Fibroblast of lung (primary cell): ENCODE results near the gene ZNF503. TPM values are rescaled to one million over a fixed set of nuclear protein-coding genes. Genes with fewer than 3 reads are reported as not detected.

ENCODE experiments used
- DNase-seq, 2 donors: peaks; one replicate each; pipeline versions ENCODE4 v3.0.0 to v3.0.0-alpha.2; 2010; ENCODE audit warnings: low read depth in 2 of 2
- H2AFZ ChIP-seq: 2 replicates; pipeline ENCODE4 v1.5.1; 2012; ENCODE audit warnings: low read length, control low read depth, inconsistent platforms
- H3K27ac ChIP-seq: 2 replicates; pipeline ENCODE4 v1.5.1; 2011; ENCODE audit warnings: low read length, control low read depth; ENCODE audit not compliant: insufficient read depth
- H3K27me3 ChIP-seq: 2 replicates; pipeline ENCODE4 v1.5.1; 2011; ENCODE audit warnings: mild to moderate bottlenecking, low read length; ENCODE audit not compliant: control insufficient read depth, insufficient read depth
- H3K36me3 ChIP-seq: 2 replicates; pipeline ENCODE4 v1.5.1; 2011; ENCODE audit warnings: low read length; ENCODE audit not compliant: control insufficient read depth, insufficient read depth
- H3K4me1 ChIP-seq: 2 replicates; pipeline ENCODE4 v1.5.1; 2011; ENCODE audit warnings: low read length; ENCODE audit not compliant: control insufficient read depth, insufficient read depth; ENCODE audit errors: extremely low read depth
- H3K4me2 ChIP-seq: 2 replicates; pipeline ENCODE4 v1.5.1; 2011; ENCODE audit warnings: low read length, control low read depth; ENCODE audit not compliant: insufficient read depth; ENCODE audit errors: extremely low read depth
- H3K4me3 ChIP-seq, 4 experiments: fragments of 200-600 bp in 1 of 4; sonication (generic) in 1 of 4; replicated peaks in 1 of 4; 2 replicates each; pipeline ENCODE4 v1.5.1; 2011 to 2016; ENCODE audit warnings: low read length in 4 of 4, low read depth in 3 of 4, mild to moderate bottlenecking in 3 of 4, control low read depth in 2 of 4, inconsistent platforms in 1 of 4, mixed read lengths in 1 of 4; ENCODE audit not compliant: insufficient read depth in 1 of 4; ENCODE audit errors: control extremely low read depth in 1 of 4
- H3K79me2 ChIP-seq: 2 replicates; pipeline ENCODE4 v1.5.1; 2012; ENCODE audit warnings: mild to moderate bottlenecking, low read length, inconsistent platforms; ENCODE audit not compliant: control insufficient read depth, insufficient read depth
- H3K9ac ChIP-seq: 2 replicates; pipeline ENCODE4 v1.5.1; 2011; ENCODE audit warnings: mild to moderate bottlenecking, low read length, control low read depth; ENCODE audit not compliant: insufficient read depth
- H3K9me3 ChIP-seq: 2 replicates; pipeline ENCODE4 v1.5.1; 2012; ENCODE audit warnings: low read depth, low read length; ENCODE audit not compliant: control insufficient read depth, insufficient read depth
- H4K20me1 ChIP-seq: 2 replicates; pipeline ENCODE4 v1.5.1; 2011; ENCODE audit warnings: low read length; ENCODE audit not compliant: control insufficient read depth, insufficient read depth; ENCODE audit errors: extremely low read depth
- CTCF ChIP-seq, 2 donors: IDR thresholded peaks in 1 of 2; conservative IDR thresholded peaks in 1 of 2; 1 replicate in 1 of 2; 2 replicates in 1 of 2; pipeline ENCODE4 v1.5.1; 2011 to 2012; ENCODE audit warnings: low read length in 2 of 2, control low read depth in 1 of 2, inconsistent platforms in 1 of 2, low read depth in 1 of 2, mild to moderate bottlenecking in 1 of 2
- EZH2 ChIP-seq: IDR thresholded peaks from 2 replicates; pipeline ENCODE4 v1.5.1; 2012; ENCODE audit warnings: low read length, control low read depth, mild to moderate bottlenecking; ENCODE audit errors: missing control alignments
- polyA plus RNA-seq, 2 donors: library from polyadenylated mRNA; depleted of rRNA in 1 of 2; stranded (reverse) in 1 of 2; unstranded in 1 of 2; fragments of >200 nt; gene quantifications; 2 replicates each; pipeline ENCODE4 v1.2.1, GENCODE V29; 2011 to 2012; ENCODE audit warnings: missing spikeins in 1 of 2
- total RNA-seq: library from RNA; depleted of rRNA; stranded (reverse); fragments of >200 nt; gene quantifications from 2 replicates; pipeline ENCODE4 v1.2.1, GENCODE V29; 2014

The ZNF503 gene
- total and polyA plus RNA-seq, 2 donors (not counting 1 experiment from before 2014, with no cell fraction given), result 4.9 to 7.1 TPM

DNA sequence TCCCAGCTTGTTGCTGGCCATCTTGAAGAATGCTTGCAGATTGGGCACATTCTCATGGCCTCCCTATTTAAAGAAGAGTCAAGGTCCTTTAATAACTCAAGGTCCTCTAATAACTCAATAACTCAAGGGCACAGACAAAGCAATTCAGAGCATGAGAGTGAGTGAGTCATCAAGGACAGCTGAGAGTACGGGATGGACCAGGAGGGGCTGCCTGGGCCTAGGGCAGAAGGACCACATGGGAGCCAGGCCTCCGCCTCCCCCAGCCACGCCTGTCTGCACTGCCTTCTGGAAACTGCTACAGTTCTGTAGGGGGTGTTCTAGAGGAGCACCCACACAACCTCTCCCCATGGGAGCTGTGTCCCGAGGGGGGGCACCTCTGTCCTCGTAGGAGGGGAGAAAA is 48.9 kb downstream of the ZNF503 start:
- no peak overlapping the region for H3K9ac ChIP-seq
- H3K36me3 ChIP-seq, result no peaks in the 10 kb centered on the region
- no peaks in the 10 kb centered on the region for H3K9me3 ChIP-seq
- no peak overlapping the region for H2AFZ ChIP-seq
- H3K4me1 ChIP-seq, result no peaks in the 10 kb centered on the region
- no peak overlapping the region for H3K27ac ChIP-seq
- no peaks in the 10 kb centered on the region for H4K20me1 ChIP-seq
- DNase-seq, result peak; percentile 6 to 26
- H3K4me3 ChIP-seq, result no peak overlapping the region
- no peaks in the 10 kb centered on the region for H3K27me3 ChIP-seq
- TF ChIP-seq CTCF (conservative IDR thresholded peaks at IDR 0.05 in 1 of 2, IDR thresholded peaks at IDR 0.05 in 1 of 2; ENCODE audit: low read depth in 1 of 2, low read length in 2 of 2) (no peak), EZH2 (no peak)
- no peak overlapping the region for H3K4me2 ChIP-seq
- no peaks in the 10 kb centered on the region for H3K79me2 ChIP-seq

- H3K27ac ChIP-seq, result no peak overlapping the region
- H3K4me1 ChIP-seq, result no peaks in the 10 kb centered on the region
- no peak for DNase-seq
- no peak for TF ChIP-seq EZH2
- no peak for TF ChIP-seq CTCF (conservative IDR thresholded peaks at IDR 0.05 in 1 of 2, IDR thresholded peaks at IDR 0.05 in 1 of 2; ENCODE audit: low read depth in 1 of 2, low read length in 2 of 2)
- no peak overlapping the region for H3K9ac ChIP-seq
- no peaks in the 10 kb centered on the region for H3K36me3 ChIP-seq
- H3K27me3 ChIP-seq, result no peaks in the 10 kb centered on the region
- H3K9me3 ChIP-seq, result no peaks in the 10 kb centered on the region
- H3K79me2 ChIP-seq, result no peaks in the 10 kb centered on the region
- H3K4me2 ChIP-seq, result no peak overlapping the region
- H4K20me1 ChIP-seq, result no peaks in the 10 kb centered on the region
- H2AFZ ChIP-seq, result no peak overlapping the region
- H3K4me3 ChIP-seq, result no peak overlapping the region
Measured at GRCh38 chr10:75351637-75352036, 49.9 kb downstream of the ZNF503 start.

- Histone ChIP-seq H2AFZ (no peak overlapping the region), H3K79me2 (no peaks in the 10 kb centered on the region), H3K36me3 (no peaks in the 10 kb centered on the region), H3K4me2 (no peak overlapping the region), H3K9ac (no peak overlapping the region), H3K4me3 (no peak overlapping the region), H4K20me1 (no peaks in the 10 kb centered on the region), H3K27ac (no peak overlapping the region), H3K27me3 (no peaks in the 10 kb centered on the region), H3K4me1 (no peaks in the 10 kb centered on the region), H3K9me3 (no peaks in the 10 kb centered on the region)
- DNase-seq, result peak; percentile 26 to 74
- TF ChIP-seq CTCF (conservative IDR thresholded peaks at IDR 0.05 in 1 of 2, IDR thresholded peaks at IDR 0.05 in 1 of 2; ENCODE audit: low read depth in 1 of 2, low read length in 2 of 2) (no peak), EZH2 (no peak)
Measured at GRCh38 chr10:75350791-75351190, 50.8 kb downstream of the ZNF503 start.

Other genes starting within 250 kb of the ZNF503 start
- 145 and 151 TPM in 2 replicates for gene VDAC2, start 191.0 kb downstream of the ZNF503 start, total RNA-seq
- 208 and 225 TPM in 2 replicates for gene VDAC2, start 191.0 kb downstream of the ZNF503 start, polyA plus RNA-seq
- gene COMTD1, start 165.8 kb downstream of the ZNF503 start, total RNA-seq, result 5.6 and 8.3 TPM in 2 replicates
- 2.0 and 2.8 TPM in 2 replicates for gene COMTD1, start 165.8 kb downstream of the ZNF503 start, polyA plus RNA-seq
- 1.0 and 2.0 TPM in 2 replicates for gene LRMDA, start 29.9 kb upstream of the ZNF503 start, total RNA-seq
- 0.76 and 1.7 TPM in 2 replicates for gene LRMDA, start 29.9 kb upstream of the ZNF503 start, polyA plus RNA-seq